Neural progenitor cell (in vitro differentiated cells): Measurements from ENCODE around the gene DESI2. TPM values are rescaled to one million over a fixed set of nuclear protein-coding genes. Genes with fewer than 3 reads are reported as not detected.

ENCODE experiments used
- DNase-seq: peaks from one replicate; pipeline ENCODE4 v3.0.0-alpha.2; 2016; ENCODE audit warnings: low spot score
- H2AFZ ChIP-seq: fragments of 200-600 bp; sonication (generic); replicated peaks from 2 replicates; pipeline ENCODE4 v1.6.1; 2016; ENCODE audit warnings: antibody characterized with exemption
- H3F3A ChIP-seq: fragments of 200-600 bp; sonication (generic); 2 replicates; pipeline ENCODE4 v1.6.1; 2016; ENCODE audit warnings: antibody characterized with exemption, low read depth
- H3K27ac ChIP-seq: fragments of 200-600 bp; sonication (generic); 2 replicates; pipeline ENCODE4 v1.5.1; 2016; ENCODE audit warnings: mild to moderate bottlenecking
- H3K27me3 ChIP-seq: fragments of 200-600 bp; sonication (generic); 2 replicates; pipeline ENCODE4 v1.6.1; 2016; ENCODE audit warnings: mild to moderate bottlenecking, moderate library complexity
- H3K36me3 ChIP-seq: fragments of 200-600 bp; sonication (generic); 2 replicates; pipeline ENCODE4 v1.5.1; 2016
- H3K4me1 ChIP-seq: fragments of 200-600 bp; sonication (generic); 2 replicates; pipeline ENCODE4 v1.6.1; 2016; ENCODE audit warnings: mixed run types
- H3K4me2 ChIP-seq: fragments of 200-600 bp; sonication (generic); 2 replicates; pipeline ENCODE4 v1.6.1; 2016
- H3K4me3 ChIP-seq: fragments of 200-600 bp; sonication (generic); 2 replicates; pipeline ENCODE4 v1.5.1; 2016
- H3K79me2 ChIP-seq: fragments of 200-600 bp; sonication (generic); 2 replicates; pipeline ENCODE4 v1.6.1; 2016; ENCODE audit warnings: low read depth
- H3K9ac ChIP-seq: fragments of 200-600 bp; sonication (generic); 2 replicates; pipeline ENCODE4 v1.6.1; 2016
- H3K9me3 ChIP-seq: fragments of 200-600 bp; sonication (generic); 2 replicates; pipeline ENCODE4 v1.5.1; 2016; ENCODE audit warnings: low read depth
- H4K20me1 ChIP-seq: fragments of 200-600 bp; sonication (generic); 2 replicates; pipeline ENCODE4 v1.6.1; 2016; ENCODE audit warnings: low read depth
- H3K27ac Mint-ChIP-seq: 3 replicates; pipeline ENCODE4 v1.8.0; 2021; ENCODE audit warnings: mixed read lengths
- H3K27me3 Mint-ChIP-seq: 2 replicates; pipeline ENCODE4 v1.8.0; 2022; ENCODE audit warnings: low read depth, mild to moderate bottlenecking, inconsistent platforms, moderate library complexity, mixed read lengths; ENCODE audit not compliant: insufficient read depth
- H3K36me3 Mint-ChIP-seq: 3 replicates; pipeline ENCODE4 v1.8.0; 2021; ENCODE audit warnings: mixed read lengths
- H3K4me1 Mint-ChIP-seq: 3 replicates; pipeline ENCODE4 v1.8.0; 2021; ENCODE audit warnings: mixed read lengths
- H3K4me3 Mint-ChIP-seq: 3 replicates; pipeline ENCODE4 v1.8.0; 2021; ENCODE audit warnings: mild to moderate bottlenecking, moderate library complexity, mixed read lengths
- H3K9me3 Mint-ChIP-seq: 3 replicates; pipeline ENCODE4 v1.8.0; 2020; ENCODE audit warnings: mixed read lengths
- EZH2 ChIP-seq: fragments of 200-600 bp; sonication (generic); IDR thresholded peaks from 2 replicates; pipeline ENCODE4 v1.6.1; 2017; ENCODE audit warnings: antibody characterized with exemption, mild to moderate bottlenecking, moderate library complexity
- EZH2phosphoT487 ChIP-seq: fragments of 200-600 bp; sonication (generic); IDR thresholded peaks from 2 replicates; pipeline ENCODE4 v1.6.1; 2017; ENCODE audit warnings: antibody characterized with exemption
- total RNA-seq: library from RNA; depleted of rRNA; stranded (reverse); fragments of >200 nt; gene quantifications from 2 replicates; pipeline ENCODE4 v1.2.3, GENCODE V29; 2015; ENCODE audit warnings: low replicate concordance
- TF ChIP-seq, protein P1 (sequence below): fragments of 200-600 bp; sonication (generic); IDR thresholded peaks from 2 replicates; pipeline ENCODE4 v1.5.1; 2017; ENCODE audit warnings: antibody characterized with exemption, mild to moderate bottlenecking

Gene DESI2
- total RNA-seq, 1 donor from 2014 or later: 110 TPM

DNA sequence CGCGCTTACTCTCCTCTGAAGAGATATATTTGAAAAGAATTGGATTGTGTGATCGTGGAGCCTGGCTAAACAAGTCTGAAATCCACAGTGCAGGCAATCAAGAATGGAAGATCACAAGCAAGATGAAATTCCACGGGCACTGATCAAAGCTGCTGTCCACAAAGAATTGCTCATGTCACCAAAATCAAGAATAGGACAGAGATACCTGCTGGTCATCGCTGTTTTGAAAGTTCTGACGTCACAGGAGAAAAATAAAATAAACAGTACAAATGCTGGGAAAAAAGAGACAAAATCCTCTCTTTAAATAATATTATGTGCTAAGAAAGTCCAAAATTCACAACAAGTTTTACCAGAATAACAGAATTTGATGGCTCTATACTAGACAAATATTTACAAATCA lies 12.0 kb upstream of the DESI2 start:
- no peaks in the 10 kb centered on the region for H3K79me2 ChIP-seq
- H3K4me1 ChIP-seq: peaks cover 2% of the 10 kb centered on the region
- Mint-ChIP-seq H3K36me3 (no peaks in the 10 kb centered on the region), H3K27ac (no peak overlapping the region), H3K27me3 (peaks cover 2% of the 10 kb centered on the region), H3K4me3 (no peak overlapping the region), H3K4me1 (no peaks in the 10 kb centered on the region), H3K9me3 (peaks cover 8% of the 10 kb centered on the region)
- H3K9me3 ChIP-seq: no peaks in the 10 kb centered on the region
- H3K36me3 ChIP-seq: no peaks in the 10 kb centered on the region
- DNase-seq: no peak
- H3K9ac ChIP-seq: no peak overlapping the region
- H3K4me3 ChIP-seq: no peak overlapping the region
- TF ChIP-seq EZH2phosphoT487: no peak
- TF ChIP-seq, protein P1, sequence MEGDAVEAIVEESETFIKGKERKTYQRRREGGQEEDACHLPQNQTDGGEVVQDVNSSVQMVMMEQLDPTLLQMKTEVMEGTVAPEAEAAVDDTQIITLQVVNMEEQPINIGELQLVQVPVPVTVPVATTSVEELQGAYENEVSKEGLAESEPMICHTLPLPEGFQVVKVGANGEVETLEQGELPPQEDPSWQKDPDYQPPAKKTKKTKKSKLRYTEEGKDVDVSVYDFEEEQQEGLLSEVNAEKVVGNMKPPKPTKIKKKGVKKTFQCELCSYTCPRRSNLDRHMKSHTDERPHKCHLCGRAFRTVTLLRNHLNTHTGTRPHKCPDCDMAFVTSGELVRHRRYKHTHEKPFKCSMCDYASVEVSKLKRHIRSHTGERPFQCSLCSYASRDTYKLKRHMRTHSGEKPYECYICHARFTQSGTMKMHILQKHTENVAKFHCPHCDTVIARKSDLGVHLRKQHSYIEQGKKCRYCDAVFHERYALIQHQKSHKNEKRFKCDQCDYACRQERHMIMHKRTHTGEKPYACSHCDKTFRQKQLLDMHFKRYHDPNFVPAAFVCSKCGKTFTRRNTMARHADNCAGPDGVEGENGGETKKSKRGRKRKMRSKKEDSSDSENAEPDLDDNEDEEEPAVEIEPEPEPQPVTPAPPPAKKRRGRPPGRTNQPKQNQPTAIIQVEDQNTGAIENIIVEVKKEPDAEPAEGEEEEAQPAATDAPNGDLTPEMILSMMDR: no peak
- TF ChIP-seq EZH2: no peak
- no peaks in the 10 kb centered on the region for H3K27me3 ChIP-seq
- no peak overlapping the region for H3K27ac ChIP-seq
- no peaks in the 10 kb centered on the region for H4K20me1 ChIP-seq
- H3F3A ChIP-seq: no peaks in the 10 kb centered on the region
- no peak overlapping the region for H3K4me2 ChIP-seq
- no peak overlapping the region for H2AFZ ChIP-seq

GRCh38 chr1:244642526-244642925 lies 10.4 kb upstream of the DESI2 start:
- Histone ChIP-seq H3F3A (no peaks in the 10 kb centered on the region), H3K79me2 (no peaks in the 10 kb centered on the region), H3K4me1 (no peaks in the 10 kb centered on the region), H3K9ac (no peak overlapping the region), H3K9me3 (no peaks in the 10 kb centered on the region), H3K27ac (no peak overlapping the region), H3K36me3 (no peaks in the 10 kb centered on the region), H3K27me3 (no peaks in the 10 kb centered on the region), H2AFZ (no peak overlapping the region), H3K4me2 (no peak overlapping the region), H4K20me1 (no peaks in the 10 kb centered on the region), H3K4me3 (no peak overlapping the region)
- H3K27me3 Mint-ChIP-seq: peaks cover 2% of the 10 kb centered on the region
- no peak overlapping the region for H3K27ac Mint-ChIP-seq
- H3K9me3 Mint-ChIP-seq: peaks cover 8% of the 10 kb centered on the region
- no peak for DNase-seq
- H3K36me3 Mint-ChIP-seq: no peaks in the 10 kb centered on the region
- no peak overlapping the region for H3K4me3 Mint-ChIP-seq
- no peaks in the 10 kb centered on the region for H3K4me1 Mint-ChIP-seq
- no peak for TF ChIP-seq EZH2phosphoT487
- TF ChIP-seq, protein P1: no peak
- no peak for TF ChIP-seq EZH2

DNA sequence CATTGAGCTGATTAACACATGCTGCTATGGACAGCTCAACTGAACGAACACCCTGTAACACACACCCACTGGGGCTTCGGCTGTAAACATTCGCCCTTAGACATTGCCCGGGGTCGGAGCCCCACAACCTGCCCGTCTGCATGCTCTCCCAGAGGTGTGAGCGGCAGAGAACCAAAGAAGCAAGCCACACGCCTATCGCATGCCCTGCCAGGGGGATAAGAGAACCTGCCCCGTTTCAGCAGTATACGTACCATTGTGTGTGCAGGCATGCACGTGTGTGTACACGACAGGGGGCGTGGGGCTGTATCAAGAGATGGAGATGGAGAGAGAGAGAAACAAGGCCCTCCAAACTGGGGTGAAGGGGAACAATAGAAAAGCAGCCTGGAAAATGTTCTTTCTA lies 9.9 kb upstream of the DESI2 start:
- no peaks in the 10 kb centered on the region for H4K20me1 ChIP-seq
- no peaks in the 10 kb centered on the region for H3K4me1 ChIP-seq
- no peaks in the 10 kb centered on the region for H3K27me3 ChIP-seq
- H3K4me3 ChIP-seq: no peak overlapping the region
- no peak overlapping the region for H3K27ac Mint-ChIP-seq
- TF ChIP-seq EZH2 (no peak), EZH2phosphoT487 (no peak)
- TF ChIP-seq, protein P1: no peak
- H3F3A ChIP-seq: no peaks in the 10 kb centered on the region
- H3K4me3 Mint-ChIP-seq: no peak overlapping the region
- H3K9me3 ChIP-seq: no peaks in the 10 kb centered on the region
- H2AFZ ChIP-seq: no peak overlapping the region
- DNase-seq: no peak
- peaks cover 8% of the 10 kb centered on the region for H3K9me3 Mint-ChIP-seq
- H3K9ac ChIP-seq: no peak overlapping the region
- no peaks in the 10 kb centered on the region for H3K4me1 Mint-ChIP-seq
- no peaks in the 10 kb centered on the region for H3K36me3 Mint-ChIP-seq
- H3K4me2 ChIP-seq: no peak overlapping the region
- no peaks in the 10 kb centered on the region for H3K36me3 ChIP-seq
- no peaks in the 10 kb centered on the region for H3K79me2 ChIP-seq
- H3K27ac ChIP-seq: no peak overlapping the region
- H3K27me3 Mint-ChIP-seq: peaks cover 2% of the 10 kb centered on the region

GRCh38 chr1:244645414-244645813 lies 7.5 kb upstream of the DESI2 start:
- Histone ChIP-seq H3K4me2 (no peak overlapping the region), H3F3A (no peaks in the 10 kb centered on the region), H4K20me1 (no peaks in the 10 kb centered on the region), H3K79me2 (no peaks in the 10 kb centered on the region), H3K36me3 (no peaks in the 10 kb centered on the region), H3K27me3 (no peaks in the 10 kb centered on the region), H3K4me3 (no peak overlapping the region), H2AFZ (no peak overlapping the region), H3K27ac (no peak overlapping the region), H3K4me1 (no peaks in the 10 kb centered on the region), H3K9ac (no peak overlapping the region), H3K9me3 (no peaks in the 10 kb centered on the region)
- DNase-seq: no peak
- Mint-ChIP-seq H3K4me3 (no peak overlapping the region), H3K27ac (no peak overlapping the region), H3K9me3 (peaks cover 8% of the 10 kb centered on the region), H3K36me3 (no peaks in the 10 kb centered on the region), H3K4me1 (no peaks in the 10 kb centered on the region), H3K27me3 (peaks cover 2% of the 10 kb centered on the region)
- TF ChIP-seq, protein P1: no peak
